ENCODE results near the gene AREL1. TPM values are rescaled to one million over a fixed set of nuclear protein-coding genes. Genes with fewer than 3 reads are reported as not detected.

The AREL1 gene
- total RNA-seq, 1 donor from 2014 or later, result 51.5 TPM

DNA sequence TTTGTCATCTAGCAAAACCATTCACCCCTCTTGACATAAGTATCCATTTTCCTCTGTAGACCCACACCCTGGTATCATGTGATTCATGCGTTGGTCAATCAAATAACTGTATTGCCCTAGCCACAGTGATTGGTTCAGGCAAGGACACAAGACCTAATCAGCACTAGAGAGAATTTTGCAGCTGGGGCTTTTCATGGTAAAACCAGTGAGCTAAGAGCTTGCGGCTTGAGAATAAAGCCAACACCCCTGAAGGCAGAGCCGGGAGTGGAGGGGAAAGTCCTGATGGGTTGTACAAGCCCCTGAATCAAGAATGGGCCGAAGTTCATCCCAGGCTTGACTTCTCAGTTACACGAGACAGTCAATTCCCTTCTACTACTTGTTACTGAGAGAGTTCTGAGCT is 67.6 kb downstream of the AREL1 start:
- Mint-ChIP-seq H3K4me3 (no peak overlapping the region), H3K4me1 (no peaks in the 10 kb centered on the region), H3K27me3 (ENCODE audit: low read depth) (no peaks in the 10 kb centered on the region), H3K36me3 (ENCODE audit: low read depth) (no peaks in the 10 kb centered on the region), H3K27ac (ENCODE audit: unreplicated experiment) (no peak overlapping the region), H3K9me3 (no peaks in the 10 kb centered on the region)
- no peak for DNase-seq (ENCODE audit: low read depth, low spot score)
- TF ChIP-seq, protein P1, sequence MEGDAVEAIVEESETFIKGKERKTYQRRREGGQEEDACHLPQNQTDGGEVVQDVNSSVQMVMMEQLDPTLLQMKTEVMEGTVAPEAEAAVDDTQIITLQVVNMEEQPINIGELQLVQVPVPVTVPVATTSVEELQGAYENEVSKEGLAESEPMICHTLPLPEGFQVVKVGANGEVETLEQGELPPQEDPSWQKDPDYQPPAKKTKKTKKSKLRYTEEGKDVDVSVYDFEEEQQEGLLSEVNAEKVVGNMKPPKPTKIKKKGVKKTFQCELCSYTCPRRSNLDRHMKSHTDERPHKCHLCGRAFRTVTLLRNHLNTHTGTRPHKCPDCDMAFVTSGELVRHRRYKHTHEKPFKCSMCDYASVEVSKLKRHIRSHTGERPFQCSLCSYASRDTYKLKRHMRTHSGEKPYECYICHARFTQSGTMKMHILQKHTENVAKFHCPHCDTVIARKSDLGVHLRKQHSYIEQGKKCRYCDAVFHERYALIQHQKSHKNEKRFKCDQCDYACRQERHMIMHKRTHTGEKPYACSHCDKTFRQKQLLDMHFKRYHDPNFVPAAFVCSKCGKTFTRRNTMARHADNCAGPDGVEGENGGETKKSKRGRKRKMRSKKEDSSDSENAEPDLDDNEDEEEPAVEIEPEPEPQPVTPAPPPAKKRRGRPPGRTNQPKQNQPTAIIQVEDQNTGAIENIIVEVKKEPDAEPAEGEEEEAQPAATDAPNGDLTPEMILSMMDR (conservative IDR thresholded peaks at IDR 0.05), result no peak

DNA sequence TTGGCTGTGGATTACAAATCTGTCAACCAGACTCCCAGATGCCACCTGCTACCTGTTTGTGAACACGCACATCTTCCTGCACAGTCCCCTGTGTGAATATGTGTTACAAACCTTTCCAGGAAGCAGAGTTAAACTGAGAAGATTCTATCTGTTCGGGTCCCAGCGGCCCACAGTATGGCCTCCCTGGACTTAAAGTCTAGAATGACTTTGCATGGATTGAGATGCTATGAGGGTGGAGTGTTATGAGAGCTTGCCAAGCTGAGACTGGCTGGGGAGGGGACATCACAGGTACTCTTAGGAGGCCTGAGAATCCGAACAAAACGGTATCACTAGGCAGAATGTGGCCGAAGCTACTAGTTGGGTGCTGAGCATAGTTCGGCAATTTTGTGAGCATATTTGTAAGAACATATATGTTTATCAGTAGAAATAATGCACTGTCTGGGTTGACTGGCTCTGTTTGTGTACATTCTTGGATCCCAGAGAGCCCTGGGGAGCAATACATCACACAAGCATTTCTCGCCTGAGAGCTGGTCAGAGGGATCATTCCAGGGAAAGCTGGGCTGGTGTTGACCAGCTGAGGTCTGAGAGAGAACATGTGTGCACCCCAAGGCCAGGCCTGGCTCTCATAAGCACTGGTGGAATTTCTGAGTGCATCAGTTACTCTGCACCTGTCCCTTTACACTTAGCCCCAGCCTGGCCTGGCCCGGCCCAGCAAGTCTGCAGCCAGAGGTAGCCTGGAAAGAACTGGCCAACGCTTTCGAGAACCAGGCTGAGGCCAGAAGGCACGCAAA is 71.1 kb downstream of the AREL1 start:
- DNase-seq (ENCODE audit: low read depth, low spot score), result no peak
- no peaks in the 10 kb centered on the region for H3K27me3 Mint-ChIP-seq (ENCODE audit: low read depth)
- no peak overlapping the region for H3K4me3 Mint-ChIP-seq
- no peaks in the 10 kb centered on the region for H3K36me3 Mint-ChIP-seq (ENCODE audit: low read depth)
- TF ChIP-seq, protein P1 (conservative IDR thresholded peaks at IDR 0.05), result no peak
- H3K27ac Mint-ChIP-seq (ENCODE audit: unreplicated experiment), result no peak overlapping the region
- H3K4me1 Mint-ChIP-seq, result no peaks in the 10 kb centered on the region
- no peaks in the 10 kb centered on the region for H3K9me3 Mint-ChIP-seq

DNA sequence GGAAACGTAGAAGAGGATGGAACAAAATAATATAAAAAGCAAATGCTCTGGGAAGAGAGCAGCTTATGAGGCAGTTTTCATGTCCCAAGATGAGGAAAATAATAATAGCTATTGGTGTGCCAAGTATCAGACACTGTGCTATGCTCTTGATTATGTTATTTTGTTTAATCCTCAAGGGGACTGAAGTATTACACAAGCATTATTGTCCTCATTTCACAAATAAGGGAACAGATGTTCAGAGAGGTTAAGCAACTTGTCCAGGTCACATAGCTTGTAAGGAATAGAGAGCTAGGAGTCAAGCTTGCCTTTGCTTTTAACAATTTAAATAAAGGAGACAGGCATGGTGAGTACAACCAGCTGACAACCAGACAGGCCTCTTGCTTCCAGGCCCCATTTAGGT is 73.9 kb downstream of the AREL1 start:
- H3K4me1 Mint-ChIP-seq, result peaks cover 7% of the 10 kb centered on the region
- no peak overlapping the region for H3K4me3 Mint-ChIP-seq
- no peak for DNase-seq (ENCODE audit: low read depth, low spot score)

DNA sequence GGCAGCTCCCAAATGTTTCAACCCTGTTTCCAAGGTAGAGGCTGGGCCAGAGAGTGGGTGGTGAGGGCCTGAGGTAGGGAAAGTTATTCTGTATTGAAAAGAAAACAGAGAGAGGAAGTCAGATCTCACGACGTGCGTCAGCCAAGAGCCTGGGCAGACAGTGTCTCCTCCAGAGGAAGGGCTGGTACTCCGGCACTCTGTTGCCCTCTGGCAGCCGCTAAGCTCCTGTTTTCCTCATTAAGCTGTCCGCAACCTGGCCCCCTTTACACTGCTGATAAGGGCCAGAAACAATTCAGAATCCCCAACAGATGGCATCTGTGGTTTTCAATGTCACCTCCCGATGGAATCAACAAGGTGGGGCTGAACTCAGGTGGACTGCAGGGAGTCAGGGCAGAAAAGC is 74.8 kb downstream of the AREL1 start:
- Mint-ChIP-seq H3K36me3 (ENCODE audit: low read depth) (no peaks in the 10 kb centered on the region), H3K4me3 (no peak overlapping the region), H3K27me3 (ENCODE audit: low read depth) (no peaks in the 10 kb centered on the region), H3K27ac (ENCODE audit: unreplicated experiment) (no peak overlapping the region), H3K4me1 (peaks cover 7% of the 10 kb centered on the region), H3K9me3 (no peaks in the 10 kb centered on the region)
- TF ChIP-seq, protein P1 (conservative IDR thresholded peaks at IDR 0.05), result no peak
- DNase-seq (ENCODE audit: low read depth, low spot score), result no peak

More for the DNA sequence above, 73.9 kb downstream of the AREL1 start:
- TF ChIP-seq, protein P1 (conservative IDR thresholded peaks at IDR 0.05), result no peak
- Mint-ChIP-seq H3K27me3 (ENCODE audit: low read depth) (no peaks in the 10 kb centered on the region), H3K27ac (ENCODE audit: unreplicated experiment) (no peak overlapping the region), H3K9me3 (no peaks in the 10 kb centered on the region), H3K36me3 (ENCODE audit: low read depth) (no peaks in the 10 kb centered on the region)

DNA sequence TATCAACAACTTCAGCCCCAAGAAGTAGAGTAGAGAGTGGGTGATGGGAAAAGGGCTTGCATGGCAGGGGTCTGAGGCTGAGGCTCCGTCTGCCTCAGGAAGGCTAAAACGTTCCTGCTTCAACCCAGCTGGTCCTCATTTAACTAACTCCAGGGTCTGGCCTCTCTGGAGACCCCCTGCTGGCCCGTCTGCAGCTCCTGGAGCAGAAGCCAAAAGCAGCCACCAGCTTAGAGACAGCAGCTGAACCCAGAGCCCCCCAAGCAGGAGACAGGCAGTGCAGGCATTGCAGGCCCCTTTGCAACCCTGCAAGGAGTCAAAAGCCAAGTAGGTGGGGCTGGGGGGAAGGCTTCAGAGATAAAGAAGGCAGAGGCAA is 75.7 kb downstream of the AREL1 start:
- no peaks in the 10 kb centered on the region for H3K27me3 Mint-ChIP-seq (ENCODE audit: low read depth)
- peak overlapping the region; percentile 81 for H3K27ac Mint-ChIP-seq (ENCODE audit: unreplicated experiment)
- H3K4me3 Mint-ChIP-seq, result no peak overlapping the region
- peaks cover 7% of the 10 kb centered on the region for H3K4me1 Mint-ChIP-seq
- no peaks in the 10 kb centered on the region for H3K36me3 Mint-ChIP-seq (ENCODE audit: low read depth)
- no peaks in the 10 kb centered on the region for H3K9me3 Mint-ChIP-seq
- TF ChIP-seq, protein P1 (conservative IDR thresholded peaks at IDR 0.05), result no peak
- no peak for DNase-seq (ENCODE audit: low read depth, low spot score)

Data from neural crest cell (in vitro differentiated cells).